RWPE2 (cell line): ENCODE results near the gene RAB27A.

ENCODE experiments used
- ATAC-seq: fragments of 200-7000 bp; cut with Tn5 transposase; 3 replicates; pipeline ENCODE4 v1.9.1; 2021; ENCODE audit warnings: low read depth
- DNase-seq: peaks from one replicate; pipeline ENCODE4 v3.0.0-alpha.2; 2020; ENCODE audit warnings: low spot score
- H3K27ac ChIP-seq: fragments of 450-650 bp; 2 replicates; pipeline ENCODE4 v1.5.1; 2017; ENCODE audit warnings: mild to moderate bottlenecking; ENCODE audit not compliant: poor library complexity, severe bottlenecking
- H3K27me3 ChIP-seq: fragments of 250-450 bp; sonication (Bioruptor Pico); 2 replicates; pipeline ENCODE4 v1.5.1; 2021; ENCODE audit warnings: mild to moderate bottlenecking, moderate library complexity; ENCODE audit not compliant: insufficient read depth, poor library complexity, severe bottlenecking
- H3K36me3 ChIP-seq: fragments of 250-450 bp; sonication (Bioruptor Pico); 2 replicates; pipeline ENCODE4 v1.5.1; 2020; ENCODE audit warnings: low read depth, mild to moderate bottlenecking, moderate library complexity
- H3K4me1 ChIP-seq: fragments of 250-450 bp; sonication (Bioruptor Pico); 2 replicates; pipeline ENCODE4 v1.5.1; 2021; ENCODE audit warnings: mild to moderate bottlenecking, moderate library complexity; ENCODE audit not compliant: insufficient read depth, poor library complexity, severe bottlenecking
- H3K4me3 ChIP-seq: fragments of 250-450 bp; sonication (Bioruptor Pico); 2 replicates; pipeline ENCODE4 v1.5.1; 2021; ENCODE audit warnings: mild to moderate bottlenecking, moderate library complexity; ENCODE audit not compliant: severe bottlenecking
- H3K9me3 ChIP-seq: fragments of 250-450 bp; sonication (Bioruptor Pico); 2 replicates; pipeline ENCODE4 v1.5.1; 2021; ENCODE audit warnings: mild to moderate bottlenecking, moderate library complexity; ENCODE audit not compliant: severe bottlenecking
- TF ChIP-seq, protein P1 (sequence below): fragments of 450-650 bp; IDR thresholded peaks from one replicate; pipeline ENCODE4 v1.5.1; 2017; ENCODE audit warnings: mild to moderate bottlenecking, moderate library complexity; ENCODE audit not compliant: poor library complexity, severe bottlenecking

RAB27A gene

DNA sequence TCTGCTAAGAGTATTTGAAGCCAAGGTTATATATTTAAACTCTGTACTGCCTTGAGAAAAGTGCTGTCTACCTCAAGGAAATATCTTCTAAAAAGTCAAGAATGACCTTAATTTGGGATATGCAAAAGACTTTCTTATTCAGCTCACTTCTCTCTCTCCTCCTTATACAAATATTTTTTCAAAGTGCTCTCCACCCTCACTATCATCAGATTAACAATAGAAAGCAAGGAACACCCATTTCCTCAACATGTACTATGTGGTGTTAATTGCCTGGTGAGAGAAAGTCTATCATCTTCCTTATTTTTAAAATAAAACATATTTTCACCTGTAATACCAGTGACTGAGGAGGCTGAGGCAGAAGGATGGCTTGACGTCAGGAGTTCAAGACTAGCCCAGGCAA, 48.4 kb downstream of the RAB27A start:
- Histone ChIP-seq H3K36me3 (no peaks in the 10 kb centered on the region; the same call in 1 of the 2 replicates), H3K27ac (no peak overlapping the region), H3K4me3 (no peak overlapping the region), H3K27me3 (no peaks in the 10 kb centered on the region), H3K9me3 (no peaks in the 10 kb centered on the region), H3K4me1 (no peaks in the 10 kb centered on the region)
- DNase-seq (no peak), ATAC-seq (no peak)
- TF ChIP-seq, protein P1, sequence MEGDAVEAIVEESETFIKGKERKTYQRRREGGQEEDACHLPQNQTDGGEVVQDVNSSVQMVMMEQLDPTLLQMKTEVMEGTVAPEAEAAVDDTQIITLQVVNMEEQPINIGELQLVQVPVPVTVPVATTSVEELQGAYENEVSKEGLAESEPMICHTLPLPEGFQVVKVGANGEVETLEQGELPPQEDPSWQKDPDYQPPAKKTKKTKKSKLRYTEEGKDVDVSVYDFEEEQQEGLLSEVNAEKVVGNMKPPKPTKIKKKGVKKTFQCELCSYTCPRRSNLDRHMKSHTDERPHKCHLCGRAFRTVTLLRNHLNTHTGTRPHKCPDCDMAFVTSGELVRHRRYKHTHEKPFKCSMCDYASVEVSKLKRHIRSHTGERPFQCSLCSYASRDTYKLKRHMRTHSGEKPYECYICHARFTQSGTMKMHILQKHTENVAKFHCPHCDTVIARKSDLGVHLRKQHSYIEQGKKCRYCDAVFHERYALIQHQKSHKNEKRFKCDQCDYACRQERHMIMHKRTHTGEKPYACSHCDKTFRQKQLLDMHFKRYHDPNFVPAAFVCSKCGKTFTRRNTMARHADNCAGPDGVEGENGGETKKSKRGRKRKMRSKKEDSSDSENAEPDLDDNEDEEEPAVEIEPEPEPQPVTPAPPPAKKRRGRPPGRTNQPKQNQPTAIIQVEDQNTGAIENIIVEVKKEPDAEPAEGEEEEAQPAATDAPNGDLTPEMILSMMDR = no peak

DNA sequence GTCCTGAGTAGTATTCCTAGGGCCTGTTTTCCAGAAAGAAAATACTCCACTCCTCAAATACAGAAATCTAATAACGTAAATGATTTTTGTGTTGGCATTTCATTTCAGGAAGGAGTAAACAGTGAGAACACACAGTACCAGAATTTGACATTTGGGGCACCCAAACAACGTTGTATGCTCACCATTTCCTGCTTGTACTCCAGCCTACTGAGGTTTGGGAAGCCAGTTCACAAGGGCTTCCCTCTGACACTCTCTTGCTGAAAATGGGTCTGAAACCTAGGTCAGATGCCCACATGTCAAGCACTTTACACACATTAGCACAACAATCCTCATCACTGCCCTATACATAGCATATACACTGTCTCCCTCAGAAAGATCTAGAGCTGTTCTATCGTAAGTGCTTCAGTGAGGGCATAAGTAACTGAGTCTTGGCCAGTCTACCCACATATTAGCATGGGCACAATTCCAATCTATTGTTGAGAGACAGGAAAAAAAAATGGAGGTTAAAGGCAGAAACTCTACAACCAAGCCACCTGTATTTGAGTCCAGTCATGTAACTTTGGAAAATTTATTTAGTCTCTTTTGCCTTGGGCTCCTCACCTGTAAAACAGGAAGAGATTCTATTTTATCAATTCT, 49.4 kb downstream of the RAB27A start:
- H3K27ac ChIP-seq = no peak overlapping the region
- ATAC-seq (no peak), DNase-seq (no peak)
- H3K4me3 ChIP-seq = no peak overlapping the region
- H3K9me3 ChIP-seq = no peaks in the 10 kb centered on the region
- no peaks in the 10 kb centered on the region; the same call in 1 of the 2 replicates for H3K36me3 ChIP-seq
- TF ChIP-seq, protein P1 = no peak
- H3K4me1 ChIP-seq = no peaks in the 10 kb centered on the region
- no peaks in the 10 kb centered on the region for H3K27me3 ChIP-seq

DNA sequence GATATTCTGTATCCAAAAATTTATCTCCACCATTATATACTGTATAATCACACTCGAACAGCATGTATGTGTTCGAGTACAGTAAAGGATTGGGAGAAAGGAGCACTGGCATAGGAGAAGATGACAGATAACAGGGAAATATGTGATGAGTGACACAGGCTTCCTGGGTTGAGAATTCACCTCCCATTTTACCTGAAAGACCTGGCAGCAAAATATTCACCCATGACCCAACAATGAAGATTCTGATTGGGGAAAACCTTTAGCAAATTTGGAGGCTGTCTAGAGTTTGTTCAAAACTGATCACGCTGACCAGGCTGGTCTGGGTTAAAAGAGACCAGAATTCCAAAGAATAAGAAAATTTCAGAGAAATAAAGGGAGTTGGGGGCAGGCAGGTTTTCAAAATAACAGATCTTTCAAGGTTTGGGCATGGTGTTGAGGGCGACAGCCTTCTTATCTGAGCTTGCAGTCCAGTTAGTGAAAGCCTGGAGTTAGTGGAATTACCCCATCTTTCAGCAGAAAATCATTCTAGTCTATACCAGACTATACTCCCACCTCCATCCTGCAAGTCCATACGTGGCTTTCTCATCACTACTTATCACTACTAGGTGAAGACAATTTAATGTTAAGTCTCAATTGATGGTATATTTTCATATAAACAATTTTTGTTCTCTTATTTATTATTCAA, 50.0 kb downstream of the RAB27A start:
- ATAC-seq (no peak), DNase-seq (no peak)
- TF ChIP-seq, protein P1 = no peak
- no peak overlapping the region for H3K4me3 ChIP-seq
- no peaks in the 10 kb centered on the region for H3K9me3 ChIP-seq
- no peak overlapping the region for H3K27ac ChIP-seq
- H3K4me1 ChIP-seq = no peaks in the 10 kb centered on the region
- no peaks in the 10 kb centered on the region for H3K27me3 ChIP-seq
- no peaks in the 10 kb centered on the region; the same call in 1 of the 2 replicates for H3K36me3 ChIP-seq

DNA sequence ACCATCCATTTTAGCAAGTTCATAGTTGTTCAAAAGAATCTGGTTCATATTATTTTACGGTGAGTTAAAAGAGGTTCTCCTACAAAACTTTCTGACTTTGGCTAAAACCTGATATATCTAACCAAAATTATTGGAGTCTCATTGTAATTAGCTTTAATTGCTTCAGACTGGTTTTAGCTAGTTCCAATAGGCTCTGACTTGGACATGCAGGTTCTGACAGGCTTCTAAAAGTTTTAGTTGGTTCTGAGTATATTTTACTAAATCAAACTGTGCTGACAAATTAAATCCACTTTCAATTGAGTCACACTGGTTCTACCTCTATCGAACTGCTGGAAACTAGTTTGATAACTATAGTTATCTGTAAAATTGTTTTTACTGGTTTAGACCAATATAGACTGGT, 50.7 kb downstream of the RAB27A start:
- DNase-seq (no peak), ATAC-seq (no peak)
- Histone ChIP-seq H3K36me3 (no peaks in the 10 kb centered on the region; the same call in 1 of the 2 replicates), H3K4me1 (no peaks in the 10 kb centered on the region), H3K9me3 (no peaks in the 10 kb centered on the region), H3K27ac (no peak overlapping the region), H3K4me3 (no peak overlapping the region), H3K27me3 (no peaks in the 10 kb centered on the region)
- TF ChIP-seq, protein P1 = no peak
